Nephron (organoid): Measurements from ENCODE around the gene PCBD1.
"Not testable (repeated sequence)": the region's sequence is repeated elsewhere in the genome, so short reads cannot be mapped to it uniquely, and the experiment has no call there.

Experiments
- H3K27ac Mint-ChIP-seq, 3 experiments: 2 replicates each; pipeline ENCODE4 v1.8.0; 2020; ENCODE audit warnings: mixed read lengths in 3 of 3, mild to moderate bottlenecking in 2 of 3, moderate library complexity in 1 of 3
- H3K27me3 Mint-ChIP-seq: 2 replicates; pipeline ENCODE4 v1.8.0; 2021; ENCODE audit warnings: low read depth, mild to moderate bottlenecking, moderate library complexity, mixed read lengths
- H3K36me3 Mint-ChIP-seq: 2 replicates; pipeline ENCODE4 v1.8.0; 2020; ENCODE audit warnings: low read depth, mixed read lengths
- H3K4me1 Mint-ChIP-seq: 2 replicates; pipeline ENCODE4 v1.8.0; 2020; ENCODE audit warnings: mixed read lengths
- H3K4me3 Mint-ChIP-seq, 3 experiments: 2 replicates each; pipeline ENCODE4 v1.8.0; 2020; ENCODE audit warnings: mild to moderate bottlenecking in 3 of 3, mixed read lengths in 3 of 3, moderate library complexity in 2 of 3
- H3K9me3 Mint-ChIP-seq: 2 replicates; pipeline ENCODE4 v1.8.0; 2020; ENCODE audit warnings: mixed read lengths
- TF ChIP-seq, protein P1 (sequence below), 3 experiments: fragments of 200-600 bp; sonication (generic); IDR thresholded peaks; one replicate each; pipeline ENCODE4 v1.5.0; 2021; ENCODE audit warnings: antibody characterized with exemption in 3 of 3; ENCODE audit not compliant: unreplicated experiment in 3 of 3

Gene PCBD1

DNA sequence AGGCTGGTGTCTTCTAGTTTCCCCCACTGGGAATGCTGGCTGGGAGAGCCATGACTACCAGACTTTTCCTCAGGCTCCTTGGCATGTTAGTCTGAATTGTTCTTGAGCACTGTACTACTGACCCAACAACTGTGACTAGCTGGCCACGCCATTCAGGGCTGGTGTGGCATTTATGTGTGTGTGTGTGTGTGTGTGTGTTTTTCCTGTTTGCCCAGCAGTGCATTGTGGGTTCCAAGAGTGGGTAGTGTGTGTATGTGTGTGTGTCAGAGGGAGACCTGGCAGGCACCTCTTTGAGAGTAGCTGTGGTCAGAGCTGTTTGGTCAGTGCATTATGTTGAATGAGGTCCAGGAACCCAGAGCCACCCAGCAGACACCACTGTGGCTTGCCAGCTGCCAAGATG lies 9.2 kb downstream of the PCBD1 start:
- Mint-ChIP-seq H3K4me3 (no peak overlapping the region), H3K36me3 (peaks cover 64% of the 10 kb centered on the region), H3K27me3 (no peaks in the 10 kb centered on the region), H3K4me1 (no peaks in the 10 kb centered on the region), H3K9me3 (no peaks in the 10 kb centered on the region), H3K27ac (no peak overlapping the region)
- TF ChIP-seq, protein P1, sequence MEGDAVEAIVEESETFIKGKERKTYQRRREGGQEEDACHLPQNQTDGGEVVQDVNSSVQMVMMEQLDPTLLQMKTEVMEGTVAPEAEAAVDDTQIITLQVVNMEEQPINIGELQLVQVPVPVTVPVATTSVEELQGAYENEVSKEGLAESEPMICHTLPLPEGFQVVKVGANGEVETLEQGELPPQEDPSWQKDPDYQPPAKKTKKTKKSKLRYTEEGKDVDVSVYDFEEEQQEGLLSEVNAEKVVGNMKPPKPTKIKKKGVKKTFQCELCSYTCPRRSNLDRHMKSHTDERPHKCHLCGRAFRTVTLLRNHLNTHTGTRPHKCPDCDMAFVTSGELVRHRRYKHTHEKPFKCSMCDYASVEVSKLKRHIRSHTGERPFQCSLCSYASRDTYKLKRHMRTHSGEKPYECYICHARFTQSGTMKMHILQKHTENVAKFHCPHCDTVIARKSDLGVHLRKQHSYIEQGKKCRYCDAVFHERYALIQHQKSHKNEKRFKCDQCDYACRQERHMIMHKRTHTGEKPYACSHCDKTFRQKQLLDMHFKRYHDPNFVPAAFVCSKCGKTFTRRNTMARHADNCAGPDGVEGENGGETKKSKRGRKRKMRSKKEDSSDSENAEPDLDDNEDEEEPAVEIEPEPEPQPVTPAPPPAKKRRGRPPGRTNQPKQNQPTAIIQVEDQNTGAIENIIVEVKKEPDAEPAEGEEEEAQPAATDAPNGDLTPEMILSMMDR (IDR thresholded peaks at IDR 0.05; ENCODE audit: unreplicated experiment in 3 of 3), result no peak

DNA sequence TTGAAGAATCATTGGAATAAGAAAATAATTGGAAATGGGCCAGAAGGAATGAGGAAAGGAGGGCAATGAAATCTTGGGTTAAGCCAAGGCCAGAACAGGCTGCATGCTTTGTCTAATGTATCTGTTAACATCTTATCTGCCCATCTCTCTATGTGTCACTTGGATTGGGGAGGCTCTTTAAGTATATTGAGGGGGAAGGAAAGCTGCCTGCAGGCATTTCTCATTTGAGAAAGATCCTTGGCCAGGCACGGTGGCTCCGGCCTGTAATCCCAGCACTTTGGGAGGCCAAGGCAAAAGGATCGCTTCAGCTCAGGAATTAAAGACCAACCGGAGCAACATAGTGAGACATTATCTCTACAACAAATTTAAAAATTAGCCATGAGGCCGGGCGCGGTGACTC lies 14.3 kb downstream of the PCBD1 start:
- Mint-ChIP-seq H3K4me3 (no peak overlapping the region), H3K4me1 (no peaks in the 10 kb centered on the region), H3K27me3 (no peaks in the 10 kb centered on the region), H3K27ac (no peak overlapping the region), H3K9me3 (no peaks in the 10 kb centered on the region), H3K36me3 (peaks cover 87% of the 10 kb centered on the region)
- TF ChIP-seq, protein P1 (IDR thresholded peaks at IDR 0.05; ENCODE audit: unreplicated experiment in 3 of 3), result no peak

DNA sequence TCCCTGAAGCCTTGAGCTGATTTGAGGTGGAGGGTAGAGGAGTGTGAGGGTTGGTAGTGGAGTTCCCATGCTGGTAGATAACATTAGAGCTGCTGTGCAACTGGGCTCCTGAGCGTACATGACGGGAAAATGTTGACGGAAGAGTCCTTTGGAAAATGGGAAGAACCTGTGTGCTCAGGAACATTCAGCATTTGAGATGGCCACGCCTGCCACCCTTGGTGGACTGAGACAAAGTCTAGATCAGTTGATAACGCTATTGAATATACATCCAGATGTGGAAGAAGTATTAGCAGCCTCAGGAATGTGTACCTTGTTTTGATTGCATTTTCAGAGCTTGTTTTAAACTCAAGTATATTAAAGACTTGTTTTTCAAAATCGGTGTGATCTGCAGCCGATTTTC lies 16.1 kb downstream of the PCBD1 start:
- TF ChIP-seq, protein P1 (IDR thresholded peaks at IDR 0.05; ENCODE audit: unreplicated experiment in 3 of 3), result no peak
- H3K4me3 Mint-ChIP-seq, result no peak overlapping the region
- H3K27ac Mint-ChIP-seq, result no peak overlapping the region
- no peaks in the 10 kb centered on the region for H3K4me1 Mint-ChIP-seq
- no peaks in the 10 kb centered on the region for H3K27me3 Mint-ChIP-seq
- peaks cover 82% of the 10 kb centered on the region for H3K36me3 Mint-ChIP-seq
- H3K9me3 Mint-ChIP-seq, result no peaks in the 10 kb centered on the region

DNA sequence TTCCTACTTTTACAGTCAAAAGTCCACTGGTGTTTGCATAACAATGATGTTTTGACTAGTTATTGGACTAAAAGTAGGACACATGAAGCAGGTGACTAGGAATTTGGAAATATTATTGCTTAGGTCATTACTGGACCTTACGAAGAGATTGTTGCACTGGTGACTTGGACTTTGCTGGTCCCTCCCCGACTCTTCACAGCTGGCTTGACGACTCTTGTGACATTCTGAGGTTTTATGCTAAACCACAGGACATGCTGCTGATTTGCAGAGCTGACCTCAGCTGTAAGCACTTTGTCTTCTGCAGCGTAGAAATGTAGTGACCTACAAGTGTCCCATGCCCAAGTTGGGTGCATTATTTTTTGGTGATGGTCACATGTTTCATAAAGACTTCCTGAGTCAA lies 21.9 kb downstream of the PCBD1 start:
- H3K4me1 Mint-ChIP-seq, result no peaks in the 10 kb centered on the region
- no peaks in the 10 kb centered on the region for H3K27me3 Mint-ChIP-seq
- no peak overlapping the region for H3K4me3 Mint-ChIP-seq
- TF ChIP-seq, protein P1 (IDR thresholded peaks at IDR 0.05; ENCODE audit: unreplicated experiment in 3 of 3), result no peak
- no peaks in the 10 kb centered on the region for H3K9me3 Mint-ChIP-seq
- no peak overlapping the region for H3K27ac Mint-ChIP-seq
- H3K36me3 Mint-ChIP-seq, result peaks cover 70% of the 10 kb centered on the region

GRCh38 chr10:70864935-70865334 lies 23.4 kb downstream of the PCBD1 start:
- Mint-ChIP-seq H3K27me3 (no peaks in the 10 kb centered on the region), H3K4me1 (no peaks in the 10 kb centered on the region), H3K4me3 (peak overlapping the region in 1 of 3 experiments; percentile 1), H3K27ac (peak overlapping the region in 2 of 3 experiments; percentile 28 to 57), H3K36me3 (peaks cover 70% of the 10 kb centered on the region), H3K9me3 (no peaks in the 10 kb centered on the region)
- TF ChIP-seq, protein P1 (IDR thresholded peaks at IDR 0.05; ENCODE audit: unreplicated experiment in 3 of 3), result no peak

DNA sequence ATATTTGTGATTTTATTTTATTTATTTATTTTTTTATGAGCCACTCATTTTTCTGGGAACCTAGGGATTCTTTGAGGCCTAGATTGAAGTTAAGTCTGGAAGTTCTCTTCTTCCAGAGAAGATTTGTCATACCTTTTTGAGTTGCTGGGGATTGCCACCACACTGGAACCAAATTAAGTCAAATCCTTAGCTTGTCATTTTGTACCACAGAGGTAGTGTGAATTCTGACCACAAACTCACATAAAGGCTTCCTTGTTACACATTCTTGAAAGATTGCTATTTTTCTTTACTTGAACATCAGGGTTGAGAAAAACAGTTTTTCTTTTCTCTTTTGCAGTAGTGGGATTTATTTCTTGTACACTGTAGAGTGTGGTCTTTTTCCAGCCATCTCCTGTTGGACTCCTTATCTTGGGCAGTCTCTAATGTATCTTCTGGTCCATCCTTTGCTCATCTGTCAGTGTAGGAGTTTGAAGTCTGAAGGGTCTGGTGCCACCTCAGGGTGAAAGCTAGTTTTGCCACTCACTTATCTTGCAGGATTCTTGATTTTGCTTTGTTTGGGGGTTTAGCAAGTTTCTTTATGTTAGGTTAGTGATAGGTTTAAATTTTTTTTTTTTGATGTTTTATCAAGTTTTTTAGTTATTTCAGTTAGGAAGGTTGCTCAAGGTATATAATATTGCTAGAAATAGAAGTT lies 24.8 kb downstream of the PCBD1 start:
- Mint-ChIP-seq H3K27ac (no peak overlapping the region), H3K4me3 (no peak overlapping the region), H3K9me3 (no peaks in the 10 kb centered on the region), H3K27me3 (no peaks in the 10 kb centered on the region), H3K36me3 (peaks cover 68% of the 10 kb centered on the region), H3K4me1 (no peaks in the 10 kb centered on the region)
- TF ChIP-seq, protein P1 (IDR thresholded peaks at IDR 0.05; ENCODE audit: unreplicated experiment in 3 of 3), result no peak

GRCh38 chr10:70861495-70862197 lies 26.7 kb downstream of the PCBD1 start:
- not testable (repeated sequence) for H3K27me3 Mint-ChIP-seq, H3K4me1 Mint-ChIP-seq, H3K9me3 Mint-ChIP-seq, H3K27ac Mint-ChIP-seq, H3K4me3 Mint-ChIP-seq
- H3K36me3 Mint-ChIP-seq, result peaks cover 77% of the 10 kb centered on the region
